HG02642 (cell line): ENCODE measurements around the gene EFHB.
A peak's percentile ranks its signal among the peaks of the same experiment; 100 is the strongest.
"Not testable (repeated sequence)": the region's sequence is repeated elsewhere in the genome, so short reads cannot be mapped to it uniquely, and the experiment has no call there.

ENCODE experiments used
- ATAC-seq: cut with Tn5 transposase; IDR thresholded peaks from one replicate; pipeline ENCODE4 v1.9.1; 2021; ENCODE audit warnings: mild to moderate bottlenecking; ENCODE audit not compliant: unreplicated experiment, poor library complexity

The EFHB gene

DNA sequence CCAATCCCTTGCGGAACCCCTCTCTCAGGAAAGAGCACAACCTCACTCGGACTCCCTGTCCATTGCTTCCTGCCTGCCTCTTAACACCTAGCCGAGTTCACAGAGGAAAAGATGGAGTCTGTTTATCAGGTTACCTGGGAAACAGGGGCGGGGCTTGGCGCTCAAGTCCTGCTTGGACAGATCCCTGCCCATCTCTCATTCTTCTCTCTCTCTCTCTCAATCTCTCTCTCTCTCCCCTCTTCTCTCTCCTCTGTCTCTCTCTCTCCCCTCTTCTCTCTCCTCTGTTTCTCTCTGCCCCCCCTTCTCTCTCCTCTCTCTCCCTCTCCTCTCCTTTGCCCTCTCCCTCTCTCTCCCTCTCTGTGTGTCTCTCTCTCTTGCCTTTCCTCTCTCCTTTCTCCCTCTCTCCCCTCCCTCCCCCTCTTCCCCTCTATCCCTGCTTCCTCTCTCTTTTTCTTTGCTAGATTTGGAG is at the start of gene EFHB:
Gene EFHB, minus strand, starts transcription at position 120 of the 469 bp plus-strand sequence. CDS start 199 bp downstream, outside the sequence.
- no peak for ATAC-seq

- no peak for ATAC-seq
Measured at GRCh38 chr3:19972054-19972453, 38.0 kb upstream of the EFHB start.

- no peak for ATAC-seq
Measured at GRCh38 chr3:19970327-19970726, 36.3 kb upstream of the EFHB start.

- ATAC-seq = no peak
Measured at GRCh38 chr3:19967812-19968211, 33.8 kb upstream of the EFHB start.

GRCh38 chr3:19967208-19967607 is 33.2 kb upstream of the EFHB start:
- ATAC-seq = no peak

- ATAC-seq = no peak
Measured at GRCh38 chr3:19961960-19962359, 27.9 kb upstream of the EFHB start.

DNA sequence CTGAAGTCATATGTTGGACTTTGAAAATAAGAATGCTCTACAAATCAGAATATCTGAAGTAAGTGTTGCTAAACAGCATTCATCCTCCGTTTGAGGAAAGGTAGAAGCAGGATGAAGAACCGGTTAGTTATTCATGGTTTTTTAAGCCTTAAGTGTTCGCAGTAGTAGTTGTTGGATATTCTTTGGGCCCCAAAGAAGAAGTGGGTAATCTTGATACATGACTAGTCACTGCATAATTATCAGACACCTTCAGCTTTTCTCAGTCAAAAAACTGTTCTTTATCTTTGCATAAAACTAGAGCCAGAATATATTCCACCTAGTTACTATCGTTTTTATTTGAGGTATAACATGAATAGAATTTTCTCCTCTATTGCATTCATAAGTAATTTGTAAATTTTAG is 26.7 kb upstream of the EFHB start:
- no peak for ATAC-seq

- no peak for ATAC-seq
Measured at GRCh38 chr3:19959505-19959904, 25.5 kb upstream of the EFHB start.

DNA sequence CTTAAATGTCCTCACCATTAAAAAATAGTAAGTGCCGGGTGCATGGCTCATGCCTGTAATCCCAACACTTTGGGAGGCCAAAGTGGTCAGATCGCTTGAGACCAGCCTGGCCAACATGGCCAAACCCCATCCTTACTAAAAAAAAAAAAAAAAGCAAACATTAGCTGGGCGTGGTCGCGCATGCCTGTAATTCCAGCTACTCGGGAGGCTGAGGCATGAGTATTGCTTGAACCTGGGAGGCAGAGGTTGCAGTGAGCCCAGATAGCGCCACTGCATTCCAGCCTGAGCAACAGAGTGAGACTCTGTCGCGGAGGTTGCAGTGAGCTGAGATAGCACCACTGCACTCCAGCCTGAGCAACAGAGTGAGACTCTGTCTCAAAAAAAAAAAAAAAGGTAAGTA is 23.3 kb upstream of the EFHB start:
- ATAC-seq = not testable (repeated sequence)

GRCh38 chr3:19954676-19955075 is 20.7 kb upstream of the EFHB start:
- no peak for ATAC-seq

GRCh38 chr3:19950316-19950715 is 16.3 kb upstream of the EFHB start:
- ATAC-seq = no peak

DNA sequence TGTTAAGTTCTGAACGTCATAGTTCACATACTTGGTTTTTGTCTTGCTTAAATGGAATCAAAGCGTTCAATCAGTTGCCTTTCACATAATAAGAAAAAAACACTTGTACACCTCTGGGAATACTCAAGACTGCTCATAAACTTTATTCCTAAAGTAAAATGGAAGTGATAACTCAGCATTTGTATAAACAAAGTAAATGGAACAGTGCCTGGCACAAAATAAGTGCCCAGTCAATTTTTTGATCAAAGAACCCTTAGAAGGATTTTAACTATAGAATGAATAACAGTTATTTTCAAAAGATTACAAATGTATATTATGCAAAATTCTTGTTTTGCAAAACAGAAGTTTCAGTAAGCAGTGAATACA is 14.2 kb upstream of the EFHB start:
- no peak for ATAC-seq

DNA sequence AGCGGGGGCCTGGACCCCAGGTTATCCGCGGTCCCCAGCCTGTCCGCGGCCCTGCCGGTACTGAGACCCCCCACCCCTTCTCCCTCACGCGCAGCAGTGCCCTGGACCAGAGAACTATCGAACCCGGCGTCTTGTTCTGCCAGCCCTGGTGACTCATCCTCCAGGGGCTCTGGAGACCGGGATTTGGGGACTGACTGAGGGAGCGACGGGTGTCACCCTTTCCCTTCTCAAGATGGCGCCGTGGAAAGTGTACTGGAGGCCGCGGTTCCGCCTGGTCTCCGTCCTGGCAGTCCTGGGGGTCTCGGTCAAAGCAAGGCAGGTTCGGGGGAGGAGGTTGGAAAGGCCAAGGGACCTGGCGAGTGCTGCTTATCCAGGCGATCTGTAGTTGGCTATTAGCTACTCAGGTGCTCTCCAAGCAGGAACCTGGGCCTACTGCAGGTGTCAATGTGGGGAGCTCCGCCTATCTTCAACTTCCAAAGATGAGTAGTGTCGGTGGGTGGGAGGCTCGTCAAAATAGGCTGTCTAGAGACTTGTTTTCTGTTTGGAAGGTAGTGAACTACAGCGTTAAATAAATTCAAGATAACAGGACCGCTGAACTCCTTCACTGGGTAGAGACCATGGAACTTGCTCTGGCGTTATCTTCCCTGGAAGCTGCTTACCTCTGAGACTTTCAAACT is 13.7 kb upstream of the EFHB start:
- ATAC-seq = peak; percentile 23

DNA sequence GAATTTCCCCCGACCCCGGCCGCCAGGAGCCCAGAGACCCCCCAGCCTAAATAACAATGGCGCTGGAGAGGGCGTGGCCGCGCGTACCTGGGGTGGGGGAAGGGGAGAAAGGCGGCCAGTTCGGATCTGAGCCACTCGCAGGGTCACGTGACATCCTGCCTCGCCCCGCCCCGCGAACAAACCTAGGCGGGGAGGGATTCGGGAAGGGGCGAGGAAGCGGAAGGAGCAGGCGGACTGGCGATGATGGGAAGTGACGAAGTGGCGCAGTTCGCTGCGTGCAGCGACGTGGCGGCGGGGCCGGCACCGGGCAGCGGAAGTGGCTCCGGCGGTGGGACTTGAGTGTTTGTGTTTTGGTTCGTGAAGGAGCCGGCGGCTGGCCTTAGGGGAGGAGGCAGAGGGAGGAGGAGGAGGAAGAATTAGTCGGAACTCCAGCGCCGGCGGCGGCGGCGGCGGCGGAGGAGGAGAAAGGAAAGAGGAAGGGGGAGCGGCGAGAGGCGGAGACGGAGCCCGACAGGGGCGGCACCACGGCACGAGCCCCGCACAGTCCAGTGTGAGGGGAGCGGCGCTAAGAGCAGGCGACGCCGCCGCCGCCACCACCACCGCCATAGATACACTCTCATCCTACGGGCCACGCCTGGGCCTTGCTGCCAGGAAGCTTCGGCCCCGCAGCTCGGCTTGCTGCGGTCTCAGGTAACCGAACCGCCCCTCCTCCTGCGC is 13.0 kb upstream of the EFHB start, which contains the start of gene RAB5A:
Gene RAB5A, plus strand, starts transcription at position 266 of the 717 bp plus-strand sequence. CDS start 3,802 bp downstream, outside the sequence.
- ATAC-seq = peak; percentile 96

GRCh38 chr3:19945969-19946831 is 12.2 kb upstream of the EFHB start:
- ATAC-seq = peak; percentile 3

DNA sequence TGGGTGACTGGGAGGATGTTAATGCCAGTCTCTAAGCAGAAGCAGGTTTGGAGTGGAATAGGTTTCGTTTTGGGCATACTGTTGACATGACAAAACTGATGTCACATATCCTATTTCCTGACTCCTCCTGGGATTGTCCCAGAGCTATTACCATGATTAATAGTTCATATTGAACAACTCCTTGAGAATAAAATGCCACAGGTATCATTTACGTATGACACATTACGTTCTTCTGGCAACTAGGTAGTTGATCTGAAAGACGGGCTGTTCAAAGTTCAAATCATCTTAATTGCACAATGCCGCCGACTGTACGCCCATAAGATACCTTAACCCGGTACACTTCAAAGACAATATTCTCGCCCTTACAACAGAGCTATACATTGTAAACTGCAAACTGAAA is 11.5 kb upstream of the EFHB start:
- ATAC-seq = no peak

DNA sequence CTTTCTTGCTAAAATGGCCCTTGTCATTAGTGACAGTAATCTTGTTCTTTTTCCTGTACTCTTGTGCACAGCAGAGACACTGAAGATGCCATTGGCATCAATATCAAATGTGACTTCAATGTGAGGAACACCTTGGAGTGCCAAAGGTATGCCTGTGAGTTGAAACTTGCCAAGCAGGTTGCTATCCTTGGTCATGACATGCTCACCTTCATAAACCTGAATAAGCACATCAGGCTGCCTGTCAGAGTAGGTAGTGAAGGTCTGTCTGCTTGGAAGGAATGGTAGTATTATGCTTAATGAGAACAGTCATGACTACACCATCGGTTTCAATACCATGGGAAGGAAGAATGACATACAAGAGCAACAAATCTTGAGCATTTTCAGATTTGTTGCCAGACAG is 6.6 kb upstream of the EFHB start:
- ATAC-seq = no peak

DNA sequence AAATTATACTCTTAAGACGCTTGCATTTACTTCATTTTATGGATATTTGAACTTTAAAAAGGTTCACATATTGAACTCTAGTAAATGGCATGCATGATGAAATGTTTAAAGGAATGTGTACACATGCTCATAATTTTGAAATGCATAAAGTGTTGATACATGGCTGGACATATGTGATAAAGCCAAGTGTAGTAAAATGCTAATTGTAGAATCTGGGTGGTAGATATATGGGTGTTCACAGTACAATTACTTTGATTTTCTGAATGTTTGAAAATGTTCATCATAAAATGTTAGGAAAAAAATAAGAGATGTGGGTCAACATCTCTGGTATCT is 4.2 kb upstream of the EFHB start:
- no peak for ATAC-seq

GRCh38 chr3:19937459-19938294 is 3.7 kb upstream of the EFHB start:
- ATAC-seq = no peak

- ATAC-seq = no peak
Measured at GRCh38 chr3:19932422-19932821, 1.6 kb downstream of the EFHB start.
